SK-N-SH (cell line): Measurements from ENCODE around the gene DLX6. TPM values are rescaled to one million over a fixed set of nuclear protein-coding genes. Genes with fewer than 3 reads are reported as not detected.

Source experiments
- CTCF ChIA-PET: fragments of 300-600, 350-600 bp; formaldehyde crosslinking; extraction: SDS; loops from one replicate; lab custom pipeline; 2021; lab: Yijun Ruan, JAX
- POLR2A ChIA-PET: fragments of 350-600 bp; sonication (Branson Sonifier 250); formaldehyde crosslinking; extraction: SDS; loops from one replicate; lab custom pipeline; 2020; ENCODE audit warnings: antibody characterized with exemption, inconsistent platforms; lab: Yijun Ruan, JAX
- DNase-seq: peaks from one replicate; pipeline ENCODE4 v3.0.0; 2012
- H2AFZ ChIP-seq: fragments of 200-600 bp; sonication (generic); 2 replicates; pipeline ENCODE4 v1.8.1; 2016; ENCODE audit warnings: antibody characterized with exemption, mild to moderate bottlenecking, low read depth
- H3F3A ChIP-seq: fragments of 200-600 bp; sonication (generic); replicated peaks from 2 replicates; pipeline ENCODE3; 2016; ENCODE audit warnings: antibody characterized with exemption, mild to moderate bottlenecking; ENCODE audit not compliant: insufficient read depth
- H3K27ac ChIP-seq, 2 experiments: fragments of 200-500 bp in 1 of 2; fragments of 200-600 bp in 1 of 2; sonication (Bioruptor generic) in 1 of 2; sonication (generic), shearing (Covaris generic) in 1 of 2; 2 replicates each; pipeline versions ENCODE4 v1.5.1 to v1.6.1; 2014 to 2016; ENCODE audit warnings: low read depth in 2 of 2, inconsistent platforms in 1 of 2, low read length in 1 of 2, mild to moderate bottlenecking in 1 of 2, mixed read lengths in 1 of 2
- H3K27me3 ChIP-seq: fragments of 200-600 bp; sonication (generic), shearing (Covaris generic); 2 replicates; pipeline ENCODE4 v1.6.1; 2016; ENCODE audit warnings: mixed run types; ENCODE audit not compliant: insufficient read depth
- H3K36me3 ChIP-seq, 2 experiments: fragments of 200-500 bp in 1 of 2; fragments of 200-600 bp in 1 of 2; sonication (Bioruptor generic) in 1 of 2; sonication (generic) in 1 of 2; replicated peaks in 1 of 2; 2 replicates each; pipeline versions ENCODE3 to v1.5.1; 2014 to 2016; ENCODE audit warnings: low read length in 1 of 2, mild to moderate bottlenecking in 1 of 2; ENCODE audit not compliant: insufficient read depth in 2 of 2, control insufficient read depth in 1 of 2
- H3K4me1 ChIP-seq, 2 experiments: fragments of 200-500 bp in 1 of 2; fragments of 200-600 bp in 1 of 2; sonication (Bioruptor generic) in 1 of 2; sonication (generic), shearing (Covaris generic) in 1 of 2; 2 replicates each; pipeline versions ENCODE4 v1.5.1 to v1.6.1; 2014 to 2016; ENCODE audit warnings: low read depth in 1 of 2, low read length in 1 of 2, mixed run types in 1 of 2; ENCODE audit not compliant: insufficient read depth in 2 of 2, control insufficient read depth in 1 of 2
- H3K4me2 ChIP-seq: fragments of 200-600 bp; sonication (generic), shearing (Covaris generic); 2 replicates; pipeline ENCODE4 v1.6.1; 2017; ENCODE audit warnings: mixed run types
- H3K4me3 ChIP-seq, 2 experiments: fragments of 200-500 bp in 1 of 2; fragments of 200-600 bp in 1 of 2; sonication (Bioruptor generic) in 1 of 2; sonication (generic), shearing (Covaris generic) in 1 of 2; 2 replicates each; pipeline versions ENCODE4 v1.5.1 to v1.8.1; 2014 to 2016; ENCODE audit warnings: low read depth in 2 of 2, inconsistent platforms in 1 of 2, low read length in 1 of 2, mild to moderate bottlenecking in 1 of 2, mixed read lengths in 1 of 2, moderate library complexity in 1 of 2
- H3K79me2 ChIP-seq: fragments of 200-600 bp; sonication (generic); 2 replicates; pipeline ENCODE4 v1.8.1; 2017; ENCODE audit warnings: mild to moderate bottlenecking; ENCODE audit not compliant: insufficient read depth
- H3K9ac ChIP-seq: fragments of 200-600 bp; sonication (generic); 2 replicates; pipeline ENCODE4 v1.6.1; 2017; ENCODE audit warnings: mixed run types
- H3K9me2 ChIP-seq: fragments of 200-600 bp; sonication (generic); 2 replicates; pipeline ENCODE4 v1.6.1; 2017; ENCODE audit warnings: mixed run types
- H3K9me3 ChIP-seq: fragments of 200-600 bp; sonication (generic); 2 replicates; pipeline ENCODE4 v1.6.1; 2017; ENCODE audit warnings: mixed run types, mild to moderate bottlenecking, moderate library complexity
- H4K20me1 ChIP-seq: fragments of 200-600 bp; sonication (generic); 2 replicates; pipeline ENCODE4 v1.6.1; 2017; ENCODE audit warnings: mild to moderate bottlenecking, mixed run types; ENCODE audit not compliant: insufficient read depth
- EZH2phosphoT487 ChIP-seq: fragments of 200-600 bp; sonication (generic); IDR thresholded peaks from 2 replicates; pipeline ENCODE4 v1.6.1; 2017; ENCODE audit warnings: low read depth, mixed run types, mild to moderate bottlenecking, antibody characterized with exemption, moderate library complexity, borderline replicate concordance
- MEF2A ChIP-seq: IDR thresholded peaks from 2 replicates; pipeline ENCODE4 v1.4.0; 2012; ENCODE audit warnings: low read depth, borderline replicate concordance
- MXI1 ChIP-seq: IDR thresholded peaks from 2 replicates; pipeline ENCODE4 v1.6.1; 2012; ENCODE audit warnings: mild to moderate bottlenecking, low read depth, low read length, improper control_type of control experiment
- NRF1 ChIP-seq: IDR thresholded peaks from 2 replicates; pipeline ENCODE4 v1.6.1; 2012; ENCODE audit warnings: low read depth, mild to moderate bottlenecking, low read length
- PBX3 ChIP-seq: IDR thresholded peaks from 2 replicates; pipeline ENCODE4; 2012
- REST ChIP-seq: IDR thresholded peaks from 2 replicates; pipeline ENCODE4 v1.6.1; 2012; ENCODE audit warnings: mild to moderate bottlenecking, low read depth, low read length, moderate library complexity
- SIN3A ChIP-seq: IDR thresholded peaks from 2 replicates; pipeline ENCODE4 v1.6.1; 2012; ENCODE audit warnings: low read depth, mild to moderate bottlenecking, low read length, moderate library complexity, borderline replicate concordance
- USF2 ChIP-seq: fragments of 150-350 bp; IDR thresholded peaks from 2 replicates; pipeline ENCODE4 v1.6.1; 2017; ENCODE audit warnings: antibody characterized with exemption, low read length, low read depth, borderline replicate concordance
- ZBTB33 ChIP-seq: IDR thresholded peaks from 2 replicates; pipeline ENCODE4 v1.4.0; 2012; ENCODE audit warnings: low read depth, borderline replicate concordance
- WGBS: methylation state at CpG from one replicate; pipeline ENCODE4 v1.1.6; 2017; ENCODE audit warnings: low lambda C conversion rate; 5-methylcytosine and 5-hydroxymethylcytosine counted together
- polyA plus RNA-seq, 3 experiments: library from polyadenylated mRNA; depleted of rRNA; stranded (reverse); fragments of >200 nt; gene quantifications; 2 replicates each; pipeline ENCODE4 v1.2.3, GENCODE V29; 2012

The DLX6 gene
- polyA plus RNA-seq, 1 of the 3 experiments (the other 2 are of a cell fraction) = 0.23 TPM

- H3K9ac ChIP-seq = no peak overlapping the region
- H3K4me2 ChIP-seq = no peak overlapping the region
- no peaks in the 10 kb centered on the region for H3F3A ChIP-seq
- WGBS = 62% methylated on average over 18 of the region's 18 CpGs
- H4K20me1 ChIP-seq = no peaks in the 10 kb centered on the region
- H3K79me2 ChIP-seq = no peaks in the 10 kb centered on the region
- no peaks in the 10 kb centered on the region for H3K9me3 ChIP-seq
- no peaks in the 10 kb centered on the region for H3K9me2 ChIP-seq
- CTCF ChIA-PET = interaction anchor here (0.6 kb wide), 1 partner anchor 682 kb away, joined by 3 read pairs; no protein-coding TSS in a partner anchor
- no peak overlapping the region for H3K27ac ChIP-seq
- TF ChIP-seq MXI1 (no peak), SIN3A (no peak), PBX3 (no peak), EZH2phosphoT487 (no peak), MEF2A (no peak), ZBTB33 (no peak), NRF1 (no peak), USF2 (no peak), REST (no peak)
- TF ChIP-seq, all 33 proteins: peak for 0
- no peak for DNase-seq
- H2AFZ ChIP-seq = no peak overlapping the region
- H3K4me3 ChIP-seq = no peak overlapping the region
- H3K4me1 ChIP-seq = peaks cover 0 to 9% of the 10 kb centered on the region in 2 experiments; a peak in 1 of 4 replicates
- POLR2A ChIA-PET = no interaction called here
- H3K27me3 ChIP-seq = peaks cover 17% of the 10 kb centered on the region; the same call in 1 of the 2 replicates
- H3K36me3 ChIP-seq = peaks cover 0 to 9% of the 10 kb centered on the region in 2 experiments
Observed at GRCh38 chr7:97009753-97010732, 4.7 kb downstream of the DLX6 start.
